Measurements from ENCODE around the gene MMP28.
A peak's percentile ranks its signal among the peaks of the same experiment; 100 is the strongest.

DNA sequence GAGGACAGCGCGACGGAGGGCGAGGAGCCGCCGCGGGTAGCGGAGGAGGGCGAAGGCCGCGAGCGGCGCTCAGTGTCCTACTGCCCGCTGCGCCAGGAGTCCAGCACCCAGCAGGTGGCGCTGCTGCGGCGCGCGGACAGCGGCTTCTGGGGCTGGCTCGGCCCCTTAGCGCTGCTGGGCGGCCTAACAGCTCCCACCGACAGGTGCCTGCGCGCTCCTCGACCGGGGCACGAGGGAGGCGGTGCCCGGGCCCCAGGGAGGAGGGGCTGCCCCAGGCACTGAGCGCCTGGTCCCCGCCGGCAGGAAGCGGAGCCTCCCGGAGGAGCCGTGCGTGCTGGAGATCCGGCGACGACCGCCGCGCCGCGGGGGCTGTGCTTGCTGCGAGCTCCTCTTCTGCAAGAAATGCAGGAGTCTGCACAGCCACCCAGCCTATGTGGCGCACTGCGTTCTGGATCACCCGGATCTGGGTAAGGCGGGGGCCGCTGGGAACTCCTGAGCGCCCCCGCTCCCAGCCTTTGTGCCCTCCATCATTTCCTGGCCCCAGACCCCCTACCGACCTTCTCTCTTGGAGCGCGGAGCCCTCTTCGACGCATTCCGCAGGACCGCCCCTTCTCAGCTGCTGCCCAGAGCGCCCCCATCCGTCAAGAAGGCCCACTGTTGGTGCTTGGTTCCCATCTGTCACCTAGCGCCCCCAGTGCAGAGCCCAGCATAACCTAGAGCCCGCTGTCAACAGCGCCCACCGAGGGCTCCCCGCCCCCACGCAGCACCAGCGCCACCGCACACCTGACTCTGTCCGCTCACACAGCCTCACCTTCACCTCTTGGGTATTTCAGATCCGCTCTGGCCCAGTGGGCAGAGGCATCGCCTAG lies 31.1 kb downstream of the MMP28 start:
- TF ChIP-seq POLR2A (IDR thresholded peaks at IDR 0.05): no peak
- TF ChIP-seq, protein P1, sequence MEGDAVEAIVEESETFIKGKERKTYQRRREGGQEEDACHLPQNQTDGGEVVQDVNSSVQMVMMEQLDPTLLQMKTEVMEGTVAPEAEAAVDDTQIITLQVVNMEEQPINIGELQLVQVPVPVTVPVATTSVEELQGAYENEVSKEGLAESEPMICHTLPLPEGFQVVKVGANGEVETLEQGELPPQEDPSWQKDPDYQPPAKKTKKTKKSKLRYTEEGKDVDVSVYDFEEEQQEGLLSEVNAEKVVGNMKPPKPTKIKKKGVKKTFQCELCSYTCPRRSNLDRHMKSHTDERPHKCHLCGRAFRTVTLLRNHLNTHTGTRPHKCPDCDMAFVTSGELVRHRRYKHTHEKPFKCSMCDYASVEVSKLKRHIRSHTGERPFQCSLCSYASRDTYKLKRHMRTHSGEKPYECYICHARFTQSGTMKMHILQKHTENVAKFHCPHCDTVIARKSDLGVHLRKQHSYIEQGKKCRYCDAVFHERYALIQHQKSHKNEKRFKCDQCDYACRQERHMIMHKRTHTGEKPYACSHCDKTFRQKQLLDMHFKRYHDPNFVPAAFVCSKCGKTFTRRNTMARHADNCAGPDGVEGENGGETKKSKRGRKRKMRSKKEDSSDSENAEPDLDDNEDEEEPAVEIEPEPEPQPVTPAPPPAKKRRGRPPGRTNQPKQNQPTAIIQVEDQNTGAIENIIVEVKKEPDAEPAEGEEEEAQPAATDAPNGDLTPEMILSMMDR (IDR thresholded peaks at IDR 0.05): peak in 1 of 3 donors; percentile 81

Measured in lower leg skin (tissue), 3 donors.